HG03196 (cell line): ENCODE results near the gene RSAD2.
A peak's percentile ranks its signal among the peaks of the same experiment; 100 is the strongest.

Source experiments
- ATAC-seq: cut with Tn5 transposase; IDR thresholded peaks from one replicate; pipeline ENCODE4 v1.9.1; 2021; ENCODE audit not compliant: unreplicated experiment

RSAD2 gene

GRCh38 chr2:6863792-6864191, 13.8 kb upstream of the RSAD2 start:
- ATAC-seq, result no peak

- no peak for ATAC-seq
Observed at GRCh38 chr2:6864231-6864754, 13.3 kb upstream of the RSAD2 start.

GRCh38 chr2:6864923-6865345, 12.6 kb upstream of the RSAD2 start:
- ATAC-seq, result peak; percentile 22

- ATAC-seq, result peak; percentile 81
Observed at GRCh38 chr2:6865346-6866274, 12.0 kb upstream of the RSAD2 start, which contains the start of gene CMPK2. Gene CMPK2 (minus strand): TSS chr2:6865907. CDS start chr2:6865696, 211 bp downstream.

GRCh38 chr2:6866275-6866671, 11.3 kb upstream of the RSAD2 start:
- peak; percentile 59 for ATAC-seq

GRCh38 chr2:6866982-6867381, 10.6 kb upstream of the RSAD2 start:
- ATAC-seq, result no peak

- ATAC-seq, result no peak
Observed at GRCh38 chr2:6872394-6872793, 5.2 kb upstream of the RSAD2 start.

GRCh38 chr2:6874032-6874431, 3.5 kb upstream of the RSAD2 start:
- ATAC-seq, result no peak

- no peak for ATAC-seq
Observed at GRCh38 chr2:6876309-6876708, 1.3 kb upstream of the RSAD2 start.

- ATAC-seq, result no peak
Observed at GRCh38 chr2:6878549-6878948, 972 bp downstream of the RSAD2 start.

- no peak for ATAC-seq
Observed at GRCh38 chr2:6879011-6879410, 1.4 kb downstream of the RSAD2 start.

GRCh38 chr2:6880200-6880733, 2.7 kb downstream of the RSAD2 start:
- ATAC-seq, result no peak

GRCh38 chr2:6881046-6881445, 3.5 kb downstream of the RSAD2 start:
- ATAC-seq, result no peak

GRCh38 chr2:6881516-6881915, 3.9 kb downstream of the RSAD2 start:
- ATAC-seq, result no peak

GRCh38 chr2:6883448-6884122, 6.0 kb downstream of the RSAD2 start:
- ATAC-seq, result no peak

- no peak for ATAC-seq
Observed at GRCh38 chr2:6885551-6885950, 8.0 kb downstream of the RSAD2 start.

- no peak for ATAC-seq
Observed at GRCh38 chr2:6885968-6886367, 8.4 kb downstream of the RSAD2 start.

- ATAC-seq, result no peak
Observed at GRCh38 chr2:6887751-6888192, 10.2 kb downstream of the RSAD2 start.

- ATAC-seq, result no peak
Observed at GRCh38 chr2:6888724-6889123, 11.1 kb downstream of the RSAD2 start.

GRCh38 chr2:6893876-6894482, 16.4 kb downstream of the RSAD2 start:
- no peak for ATAC-seq
